H9 (cell line): Measurements from ENCODE around the gene TCF7L2. TPM values are rescaled to one million over a fixed set of nuclear protein-coding genes. Genes with fewer than 3 reads are reported as not detected.
A peak's percentile ranks its signal among the peaks of the same experiment; 100 is the strongest.

Experiments used
- DNase-seq: peaks from one replicate; pipeline ENCODE4 v3.0.0-alpha.2; 2017
- H2AFZ ChIP-seq: one replicate; pipeline ENCODE4 v1.6.1; 2013; ENCODE audit warnings: mild to moderate bottlenecking, low read length, control low read depth, moderate library complexity
- H2AK5ac ChIP-seq: 2 replicates; pipeline ENCODE4 v1.6.1; 2013; ENCODE audit warnings: low read length, control low read depth, mixed read lengths; ENCODE audit not compliant: insufficient read length
- H2BK120ac ChIP-seq: one replicate; pipeline ENCODE4 v1.6.1; 2013; ENCODE audit warnings: low read depth, mild to moderate bottlenecking, low read length, control low read depth, inconsistent platforms; ENCODE audit not compliant: poor library complexity, severe bottlenecking
- H2BK12ac ChIP-seq: 2 replicates; pipeline ENCODE4 v1.6.1; 2013; ENCODE audit warnings: low read length, control low read depth, mixed read lengths, low read depth; ENCODE audit not compliant: insufficient read length
- H2BK15ac ChIP-seq: 2 replicates; pipeline ENCODE4 v1.6.1; 2013; ENCODE audit warnings: low read depth, low read length, control low read depth
- H2BK20ac ChIP-seq: one replicate; pipeline ENCODE4 v1.6.1; 2013; ENCODE audit warnings: low read depth, mild to moderate bottlenecking, low read length, control low read depth, inconsistent platforms; ENCODE audit not compliant: poor library complexity, severe bottlenecking
- H2BK5ac ChIP-seq: 2 replicates; pipeline ENCODE4 v1.6.1; 2013; ENCODE audit warnings: low read length, control low read depth, mixed read lengths; ENCODE audit not compliant: insufficient read length
- H3K14ac ChIP-seq: 2 replicates; pipeline ENCODE4 v1.6.1; 2013; ENCODE audit warnings: low read length, control low read depth; ENCODE audit not compliant: insufficient read depth
- H3K18ac ChIP-seq: 2 replicates; pipeline ENCODE4 v1.6.1; 2013; ENCODE audit warnings: low read depth, mild to moderate bottlenecking, mixed read lengths, low read length, control low read depth; ENCODE audit not compliant: insufficient read length
- H3K23ac ChIP-seq: 2 replicates; pipeline ENCODE4 v1.6.1; 2013; ENCODE audit warnings: low read length, control low read depth, mixed read lengths, low read depth; ENCODE audit not compliant: insufficient read length
- H3K23me2 ChIP-seq: 2 replicates; pipeline ENCODE4 v1.6.1; 2013; ENCODE audit warnings: low read depth, mild to moderate bottlenecking, mixed read lengths, low read length, control low read depth; ENCODE audit not compliant: insufficient read length, poor library complexity, severe bottlenecking
- H3K27ac ChIP-seq: 2 replicates; pipeline ENCODE4 v1.5.1; 2013; ENCODE audit warnings: low read length, control low read depth, mixed read lengths, low read depth; ENCODE audit not compliant: insufficient read length
- H3K27me3 ChIP-seq: 2 replicates; pipeline ENCODE4 v1.6.1; 2013; ENCODE audit warnings: low read length, control low read depth, inconsistent platforms; ENCODE audit not compliant: insufficient read depth
- H3K4ac ChIP-seq: 2 replicates; pipeline ENCODE4 v1.6.1; 2013; ENCODE audit warnings: low read depth, mild to moderate bottlenecking, control low read depth, inconsistent platforms, low read length, moderate library complexity
- H3K4me1 ChIP-seq: 2 replicates; pipeline ENCODE4 v1.6.1; 2013; ENCODE audit warnings: low read length, control low read depth, inconsistent platforms; ENCODE audit not compliant: insufficient read depth
- H3K4me2 ChIP-seq: 2 replicates; pipeline ENCODE4 v1.6.1; 2013; ENCODE audit warnings: low read length, control low read depth, mixed read lengths; ENCODE audit not compliant: insufficient read length, insufficient read depth
- H3K56ac ChIP-seq: 2 replicates; pipeline ENCODE4 v1.6.1; 2013; ENCODE audit warnings: low read depth, mild to moderate bottlenecking, mixed read lengths, low read length, control low read depth; ENCODE audit not compliant: insufficient read length
- H3K79me1 ChIP-seq: 2 replicates; pipeline ENCODE4 v1.6.1; 2013; ENCODE audit warnings: low read depth, mild to moderate bottlenecking, moderate library complexity, low read length, control low read depth, inconsistent platforms; ENCODE audit not compliant: insufficient read depth, poor library complexity, severe bottlenecking
- H3K79me2 ChIP-seq: 2 replicates; pipeline ENCODE4 v1.6.1; 2013; ENCODE audit warnings: low read length, control low read depth, inconsistent platforms; ENCODE audit not compliant: insufficient read depth
- H3K9ac ChIP-seq: 2 replicates; pipeline ENCODE4 v1.6.1; 2013; ENCODE audit warnings: low read length, control low read depth, mixed read lengths; ENCODE audit not compliant: insufficient read length; ENCODE audit errors: extremely low read depth
- H3K9me3 ChIP-seq: one replicate; pipeline ENCODE4 v1.6.1; 2013; ENCODE audit warnings: low read depth, low read length, inconsistent platforms; ENCODE audit not compliant: control insufficient read depth
- H3T11ph ChIP-seq: one replicate; pipeline ENCODE4 v1.6.1; 2013; ENCODE audit warnings: mild to moderate bottlenecking, low read length, control low read depth, inconsistent platforms
- H4K20me1 ChIP-seq: one replicate; pipeline ENCODE4 v1.6.1; 2013; ENCODE audit not compliant: control insufficient read depth, insufficient read length, insufficient read depth
- H4K5ac ChIP-seq: 2 replicates; pipeline ENCODE4 v1.6.1; 2013; ENCODE audit warnings: low read depth, mild to moderate bottlenecking, mixed read lengths, low read length, control low read depth; ENCODE audit not compliant: insufficient read length
- H4K8ac ChIP-seq: replicated peaks from 2 replicates; pipeline ENCODE4 v1.6.1; 2013; ENCODE audit warnings: low read length, control low read depth, mixed read lengths, low read depth; ENCODE audit not compliant: insufficient read length
- H4K91ac ChIP-seq: 2 replicates; pipeline ENCODE4 v1.6.1; 2013; ENCODE audit warnings: low read depth, mild to moderate bottlenecking, moderate library complexity, mixed read lengths, low read length, control low read depth; ENCODE audit not compliant: insufficient read length
- H3K27ac Mint-ChIP-seq, 3 experiments: 2 replicates in 2 of 3; 3 replicates in 1 of 3; pipeline ENCODE4 v1.8.0; 2020 to 2021; ENCODE audit warnings: mixed read lengths in 3 of 3, mild to moderate bottlenecking in 1 of 3, moderate library complexity in 1 of 3
- H3K27me3 Mint-ChIP-seq: 2 replicates; pipeline ENCODE4 v1.8.0; 2021; ENCODE audit warnings: low read depth, mild to moderate bottlenecking, moderate library complexity, mixed read lengths
- H3K36me3 Mint-ChIP-seq, 3 experiments: 2 replicates in 2 of 3; 3 replicates in 1 of 3; pipeline ENCODE4 v1.8.0; 2020 to 2021; ENCODE audit warnings: low read depth in 3 of 3, mixed read lengths in 3 of 3; ENCODE audit not compliant: insufficient read depth in 1 of 3
- H3K4me1 Mint-ChIP-seq, 2 experiments: 2 replicates each; pipeline ENCODE4 v1.8.0; 2020; ENCODE audit warnings: mixed read lengths in 2 of 2
- H3K4me3 Mint-ChIP-seq, 2 experiments: 2 replicates in 1 of 2; 3 replicates in 1 of 2; pipeline ENCODE4 v1.8.0; 2020 to 2021; ENCODE audit warnings: mild to moderate bottlenecking in 2 of 2, mixed read lengths in 2 of 2, moderate library complexity in 1 of 2
- H3K9me3 Mint-ChIP-seq, 2 experiments: 2 replicates in 1 of 2; 3 replicates in 1 of 2; pipeline ENCODE4 v1.8.0; 2020; ENCODE audit warnings: mild to moderate bottlenecking in 2 of 2, mixed read lengths in 2 of 2, moderate library complexity in 1 of 2
- WGBS: extraction: QIAGEN DNeasy Blood & Tissue Kit; methylation state at CpG from one replicate; pipeline ENCODE4 v1.1.7; 2013; ENCODE audit warnings: missing lambda C conversion rate, low lambda C conversion rate, mixed read lengths; ENCODE audit not compliant: insufficient read length; ENCODE audit errors: extremely low coverage; 5-methylcytosine and 5-hydroxymethylcytosine counted together
- total RNA-seq: library from RNA; stranded (reverse); gene quantifications from 2 replicates; pipeline ENCODE4 v1.2.1, GENCODE V29; 2021
- TF ChIP-seq, protein P1 (sequence below): fragments of 200-600 bp; sonication (generic); conservative IDR thresholded peaks from 3 replicates; pipeline ENCODE4 v1.8.0; 2021; ENCODE audit warnings: antibody characterized with exemption, mild to moderate bottlenecking

TCF7L2 gene
- total RNA-seq, 1 experiment from 2014 or later: 71.1 TPM

DNA sequence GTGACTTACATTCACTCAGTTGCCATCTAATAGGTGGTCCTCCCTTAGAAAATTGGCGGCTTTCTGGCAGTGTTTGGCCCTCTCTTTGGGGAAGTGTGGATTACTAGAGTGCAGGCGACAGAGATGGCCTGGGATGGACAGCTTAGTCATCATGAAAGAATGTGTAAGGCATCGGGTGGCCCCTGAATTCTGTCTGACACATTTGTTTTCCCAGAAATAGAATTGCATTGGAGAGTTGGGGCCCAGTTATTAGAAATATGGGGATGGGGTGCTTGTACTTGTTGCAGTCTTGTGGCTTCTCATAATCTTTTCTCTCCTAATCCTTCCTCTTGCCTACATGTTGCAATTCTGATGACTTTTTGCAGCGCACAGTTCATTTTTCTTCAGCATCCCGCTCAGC, 13.8 kb downstream of the TCF7L2 start:
- Mint-ChIP-seq H3K4me3 (no peak overlapping the region), H3K27ac (peak overlapping the region; percentile 8 to 53 (median 27); a peak in 3 of 7 replicates), H3K9me3 (no peaks in the 10 kb centered on the region), H3K4me1 (peaks cover 58 to 66% of the 10 kb centered on the region in 2 experiments), H3K36me3 (peaks cover 32 to 84% (median 68%) of the 10 kb centered on the region in 3 experiments; a peak in 6 of 7 replicates), H3K27me3 (no peaks in the 10 kb centered on the region)
- no peak overlapping the region for H2BK15ac ChIP-seq
- DNase-seq: no peak
- no peak overlapping the region for H2BK12ac ChIP-seq
- no peak overlapping the region for H2BK20ac ChIP-seq
- H2AK5ac ChIP-seq: no peak overlapping the region
- H3K18ac ChIP-seq: no peak overlapping the region
- TF ChIP-seq, protein P1, sequence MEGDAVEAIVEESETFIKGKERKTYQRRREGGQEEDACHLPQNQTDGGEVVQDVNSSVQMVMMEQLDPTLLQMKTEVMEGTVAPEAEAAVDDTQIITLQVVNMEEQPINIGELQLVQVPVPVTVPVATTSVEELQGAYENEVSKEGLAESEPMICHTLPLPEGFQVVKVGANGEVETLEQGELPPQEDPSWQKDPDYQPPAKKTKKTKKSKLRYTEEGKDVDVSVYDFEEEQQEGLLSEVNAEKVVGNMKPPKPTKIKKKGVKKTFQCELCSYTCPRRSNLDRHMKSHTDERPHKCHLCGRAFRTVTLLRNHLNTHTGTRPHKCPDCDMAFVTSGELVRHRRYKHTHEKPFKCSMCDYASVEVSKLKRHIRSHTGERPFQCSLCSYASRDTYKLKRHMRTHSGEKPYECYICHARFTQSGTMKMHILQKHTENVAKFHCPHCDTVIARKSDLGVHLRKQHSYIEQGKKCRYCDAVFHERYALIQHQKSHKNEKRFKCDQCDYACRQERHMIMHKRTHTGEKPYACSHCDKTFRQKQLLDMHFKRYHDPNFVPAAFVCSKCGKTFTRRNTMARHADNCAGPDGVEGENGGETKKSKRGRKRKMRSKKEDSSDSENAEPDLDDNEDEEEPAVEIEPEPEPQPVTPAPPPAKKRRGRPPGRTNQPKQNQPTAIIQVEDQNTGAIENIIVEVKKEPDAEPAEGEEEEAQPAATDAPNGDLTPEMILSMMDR: no peak
- no peak overlapping the region for H2BK120ac ChIP-seq
- H3K9ac ChIP-seq: no peak overlapping the region
- H4K8ac ChIP-seq: no peak overlapping the region
- no peak overlapping the region for H4K5ac ChIP-seq
- no peaks in the 10 kb centered on the region for H4K20me1 ChIP-seq
- no peak overlapping the region for H4K91ac ChIP-seq
- no peak overlapping the region for H3K27ac ChIP-seq
- H3K79me1 ChIP-seq: peaks cover 7% of the 10 kb centered on the region
- no peaks in the 10 kb centered on the region for H3K9me3 ChIP-seq
- H3K23ac ChIP-seq: no peak overlapping the region
- no peaks in the 10 kb centered on the region for H3K23me2 ChIP-seq
- H3K4me1 ChIP-seq: peaks cover 22% of the 10 kb centered on the region; the same call in 1 of the 2 replicates
- H3K14ac ChIP-seq: no peak overlapping the region
- H2BK5ac ChIP-seq: no peak overlapping the region
- H2AFZ ChIP-seq: no peak overlapping the region
- no peak overlapping the region for H3T11ph ChIP-seq
- H3K4me2 ChIP-seq: no peak overlapping the region
- WGBS: no CpG with 5 or more reads among the region's 5 CpGs
- peaks cover 67% of the 10 kb centered on the region; the same call in 1 of the 2 replicates for H3K79me2 ChIP-seq
- no peak overlapping the region for H3K4ac ChIP-seq
- H3K27me3 ChIP-seq: no peaks in the 10 kb centered on the region
- H3K56ac ChIP-seq: no peak overlapping the region
